ENCODE results near the gene TCEANC2. TPM values are rescaled to one million over a fixed set of nuclear protein-coding genes. Genes with fewer than 3 reads are reported as not detected.

Gene TCEANC2
- total RNA-seq, 4 donors from 2014 or later = 1.4 to 7.1 (median 5.7) TPM

DNA sequence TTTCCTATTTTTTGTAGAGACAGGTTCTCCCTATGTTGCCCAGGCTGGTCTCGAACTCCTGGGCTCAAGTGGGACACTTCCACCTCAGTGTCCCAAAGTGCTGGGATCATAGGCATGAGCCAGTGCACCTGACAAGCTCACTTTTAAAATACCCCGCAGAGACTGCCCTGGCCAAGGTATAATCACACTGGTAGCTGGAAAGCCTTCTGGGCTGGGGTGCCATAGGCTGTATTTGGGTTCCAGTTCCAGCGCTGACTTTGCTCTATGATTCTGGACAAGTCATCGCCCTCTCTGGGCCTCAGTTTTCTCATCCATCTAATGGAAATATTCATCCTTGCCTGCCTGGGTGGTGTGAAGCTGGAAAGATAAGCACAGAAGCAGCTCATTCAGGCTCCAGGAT is 45.8 kb upstream of the TCEANC2 start:
- in situ Hi-C loops (cut with MboI; ENCODE audit: low pct_ligation_motif_present in 1 of 4, low pct_unique_long_range_greater_than_20kb in 1 of 4, low sequenced_read_pairs in 3 of 4) (no loop called here), intact Hi-C loops (cut with DNase I; ENCODE audit: low total_unique reads) (no loop called here)
- H3K9me3 ChIP-seq = no peaks in the 10 kb centered on the region
- no peaks in the 10 kb centered on the region for H3K4me1 ChIP-seq
- H3K27me3 ChIP-seq = no peaks in the 10 kb centered on the region
- H3K36me3 ChIP-seq = no peaks in the 10 kb centered on the region
- 94% methylated on average over 4 of the region's 4 CpGs; no CpG with 5 or more reads in 1 of the 2 donors for WGBS, 2 donors (ENCODE audit: low coverage in 1 of 2)
- no peak overlapping the region for H3K4me3 ChIP-seq
- TF ChIP-seq, protein P1, sequence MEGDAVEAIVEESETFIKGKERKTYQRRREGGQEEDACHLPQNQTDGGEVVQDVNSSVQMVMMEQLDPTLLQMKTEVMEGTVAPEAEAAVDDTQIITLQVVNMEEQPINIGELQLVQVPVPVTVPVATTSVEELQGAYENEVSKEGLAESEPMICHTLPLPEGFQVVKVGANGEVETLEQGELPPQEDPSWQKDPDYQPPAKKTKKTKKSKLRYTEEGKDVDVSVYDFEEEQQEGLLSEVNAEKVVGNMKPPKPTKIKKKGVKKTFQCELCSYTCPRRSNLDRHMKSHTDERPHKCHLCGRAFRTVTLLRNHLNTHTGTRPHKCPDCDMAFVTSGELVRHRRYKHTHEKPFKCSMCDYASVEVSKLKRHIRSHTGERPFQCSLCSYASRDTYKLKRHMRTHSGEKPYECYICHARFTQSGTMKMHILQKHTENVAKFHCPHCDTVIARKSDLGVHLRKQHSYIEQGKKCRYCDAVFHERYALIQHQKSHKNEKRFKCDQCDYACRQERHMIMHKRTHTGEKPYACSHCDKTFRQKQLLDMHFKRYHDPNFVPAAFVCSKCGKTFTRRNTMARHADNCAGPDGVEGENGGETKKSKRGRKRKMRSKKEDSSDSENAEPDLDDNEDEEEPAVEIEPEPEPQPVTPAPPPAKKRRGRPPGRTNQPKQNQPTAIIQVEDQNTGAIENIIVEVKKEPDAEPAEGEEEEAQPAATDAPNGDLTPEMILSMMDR (IDR thresholded peaks at IDR 0.05) = no peak
- TF ChIP-seq EP300 (IDR thresholded peaks at IDR 0.05; ENCODE audit: low read depth) = no peak
- TF ChIP-seq POLR2AphosphoS5 (IDR thresholded peaks at IDR 0.05) = no peak
- TF ChIP-seq POLR2A (IDR thresholded peaks at IDR 0.05) = no peak
- no peak overlapping the region for H3K27ac ChIP-seq
- no peak for DNase-seq

DNA sequence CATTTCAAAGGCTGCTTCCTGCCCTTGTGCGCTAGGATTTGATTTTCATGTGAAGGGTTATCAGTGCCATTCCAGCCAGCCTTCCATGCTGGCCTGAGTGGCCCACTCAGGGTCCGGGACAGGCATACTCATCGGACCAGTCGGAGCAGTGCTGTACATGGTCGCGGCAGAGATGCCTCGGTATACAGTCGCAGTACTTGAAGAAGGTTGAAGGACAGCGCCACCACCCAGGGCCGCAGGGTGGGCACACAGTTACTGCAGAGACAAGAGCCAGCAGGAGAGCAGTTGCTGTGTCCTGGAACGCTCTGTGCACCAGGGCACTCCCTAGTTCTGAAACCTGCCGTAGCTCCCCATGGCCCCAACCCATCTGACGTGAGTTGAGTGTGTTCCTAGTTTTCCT is 44.5 kb upstream of the TCEANC2 start:
- no peaks in the 10 kb centered on the region for H3K27me3 ChIP-seq
- TF ChIP-seq, protein P1 (IDR thresholded peaks at IDR 0.05) = no peak
- no peak for TF ChIP-seq POLR2A (IDR thresholded peaks at IDR 0.05)
- TF ChIP-seq POLR2AphosphoS5 (IDR thresholded peaks at IDR 0.05) = no peak
- TF ChIP-seq EP300 (IDR thresholded peaks at IDR 0.05; ENCODE audit: low read depth) = no peak
- intact Hi-C loops (cut with DNase I; ENCODE audit: low total_unique reads) (no loop called here), in situ Hi-C loops (cut with MboI; ENCODE audit: low pct_ligation_motif_present in 1 of 4, low pct_unique_long_range_greater_than_20kb in 1 of 4, low sequenced_read_pairs in 3 of 4) (no loop called here)
- DNase-seq = no peak
- no peaks in the 10 kb centered on the region for H3K36me3 ChIP-seq
- no peaks in the 10 kb centered on the region for H3K9me3 ChIP-seq
- no peak overlapping the region for H3K4me3 ChIP-seq
- H3K4me1 ChIP-seq = no peaks in the 10 kb centered on the region
- WGBS, 2 donors (ENCODE audit: low coverage in 1 of 2) = 85% methylated on average over 13 of the region's 13 CpGs; no CpG with 5 or more reads in 1 of the 2 donors
- no peak overlapping the region for H3K27ac ChIP-seq

DNA sequence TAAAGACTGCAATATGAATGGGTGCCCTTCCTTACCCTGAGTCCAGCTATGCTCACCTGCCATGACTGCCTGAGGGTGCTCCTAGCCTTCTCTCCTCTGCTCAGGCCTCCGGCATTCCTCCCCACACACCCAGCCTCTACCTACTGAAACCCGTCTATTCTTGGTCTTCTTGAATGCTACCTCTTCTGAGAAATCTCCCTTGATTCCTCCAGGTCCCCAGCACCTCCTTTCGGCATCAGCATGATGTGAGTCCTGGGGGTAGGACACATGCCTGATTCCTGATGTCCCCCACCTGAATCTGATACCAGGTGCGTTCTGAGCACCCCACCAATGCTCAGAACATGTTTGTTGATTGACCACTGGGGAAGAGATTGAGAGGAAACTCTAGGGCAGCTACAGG is 44.0 kb upstream of the TCEANC2 start:
- no peak for DNase-seq
- Histone ChIP-seq H3K4me1 (no peaks in the 10 kb centered on the region), H3K36me3 (no peaks in the 10 kb centered on the region), H3K4me3 (no peak overlapping the region), H3K27ac (no peak overlapping the region), H3K9me3 (no peaks in the 10 kb centered on the region), H3K27me3 (no peaks in the 10 kb centered on the region)
- in situ Hi-C loops (cut with MboI; ENCODE audit: low pct_ligation_motif_present in 1 of 4, low pct_unique_long_range_greater_than_20kb in 1 of 4, low sequenced_read_pairs in 3 of 4) (no loop called here), intact Hi-C loops (cut with DNase I; ENCODE audit: low total_unique reads) (no loop called here)
- WGBS, 2 donors (ENCODE audit: low coverage in 1 of 2) = 90% methylated on average over 4 of the region's 4 CpGs; no CpG with 5 or more reads in 1 of the 2 donors
- no peak for TF ChIP-seq POLR2A (IDR thresholded peaks at IDR 0.05)
- TF ChIP-seq, protein P1 (IDR thresholded peaks at IDR 0.05) = no peak
- no peak for TF ChIP-seq POLR2AphosphoS5 (IDR thresholded peaks at IDR 0.05)
- no peak for TF ChIP-seq EP300 (IDR thresholded peaks at IDR 0.05; ENCODE audit: low read depth)

DNA sequence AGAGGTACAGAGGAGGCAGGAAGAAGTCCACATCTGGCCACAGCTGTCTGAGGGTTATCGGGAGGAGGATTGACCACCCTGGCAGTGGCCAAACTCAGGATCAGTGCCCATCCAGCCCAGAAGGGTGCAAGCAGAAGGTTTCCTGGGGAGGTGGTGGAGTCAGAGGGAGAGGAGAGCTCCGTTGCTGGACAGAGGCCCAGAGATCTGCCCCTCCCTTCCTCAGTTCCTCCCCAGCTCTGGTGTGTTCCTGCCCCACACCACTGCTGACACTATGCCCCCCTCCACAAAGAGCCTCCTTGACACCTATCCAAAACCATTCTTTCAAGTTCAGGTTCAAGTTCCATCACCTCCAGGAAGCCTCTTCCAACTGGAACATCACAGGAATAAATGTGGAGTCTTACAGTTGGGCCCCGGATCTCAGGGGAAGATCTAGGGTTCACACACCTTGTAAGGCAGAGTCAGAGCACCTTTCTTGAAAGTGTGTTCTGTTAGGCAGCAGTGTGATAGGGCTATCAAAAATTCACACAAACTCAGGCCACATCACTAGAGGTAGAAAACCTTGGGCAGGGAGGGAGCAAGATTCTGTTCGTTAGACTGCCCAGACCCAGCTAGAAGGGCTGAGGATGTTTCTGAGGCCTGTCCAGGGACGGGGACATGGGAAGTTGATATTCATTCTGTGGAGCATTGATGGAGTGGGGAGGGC is 42.8 kb upstream of the TCEANC2 start:
- Histone ChIP-seq H3K27ac (no peak overlapping the region), H3K9me3 (no peaks in the 10 kb centered on the region), H3K36me3 (no peaks in the 10 kb centered on the region), H3K27me3 (no peaks in the 10 kb centered on the region), H3K4me3 (no peak overlapping the region), H3K4me1 (peaks cover 0 to under 1% (median 0%) of the 10 kb centered on the region in 4 donors)
- TF ChIP-seq POLR2A (IDR thresholded peaks at IDR 0.05) = no peak
- TF ChIP-seq, protein P1 (IDR thresholded peaks at IDR 0.05) = no peak
- no peak for TF ChIP-seq EP300 (IDR thresholded peaks at IDR 0.05; ENCODE audit: low read depth)
- no peak for TF ChIP-seq POLR2AphosphoS5 (IDR thresholded peaks at IDR 0.05)
- no peak for DNase-seq
- in situ Hi-C loops (cut with MboI; ENCODE audit: low pct_ligation_motif_present in 1 of 4, low pct_unique_long_range_greater_than_20kb in 1 of 4, low sequenced_read_pairs in 3 of 4) = no loop called here
- WGBS, 2 donors (ENCODE audit: low coverage in 1 of 2) = 64 to 86% methylated on average over 1 to 5 of the region's 5 CpGs
- intact Hi-C loops (cut with DNase I; ENCODE audit: low total_unique reads) = no loop called here

Measured in transverse colon (tissue), 4 donors.